H1 (cell line): ENCODE results near the gene DOCK9. TPM values are rescaled to one million over a fixed set of nuclear protein-coding genes. Genes with fewer than 3 reads are reported as not detected.

Source experiments
- CTCF ChIA-PET: fragments of 300-600 bp; sonication (Branson Sonifier 250); formaldehyde crosslinking; loops from one replicate; lab custom pipeline; 2021; ENCODE audit not compliant: partially characterized antibody; lab: Charles Lee
- POLR2A ChIA-PET: fragments of 300-600 bp; sonication (Branson Sonifier 250); formaldehyde crosslinking; loops from one replicate; lab custom pipeline; 2021; ENCODE audit warnings: inconsistent platforms; ENCODE audit not compliant: partially characterized antibody; lab: Charles Lee
- DNase-seq, 2 experiments: peaks; one replicate each; pipeline versions ENCODE4 v3.0.0 to v3.0.0-alpha.2; 2010 to 2022; ENCODE audit warnings: low spot score in 2 of 2, low read depth in 1 of 2, mixed read lengths in 1 of 2
- FAIRE-seq: peaks from 2 replicates; lab custom pipeline; 2011; peaks lifted over from hg19 to GRCh38; lab: Jason Lieb, UNC
- H2AFZ ChIP-seq: 2 replicates; pipeline ENCODE4 v1.8.1; 2012; ENCODE audit warnings: low read length, inconsistent platforms
- H2AK5ac ChIP-seq: 2 replicates; pipeline ENCODE4 v1.6.1; 2013; ENCODE audit warnings: low read depth, low read length
- H2BK120ac ChIP-seq: replicated peaks from 2 replicates; pipeline ENCODE3; 2013; ENCODE audit warnings: low read depth, low read length, inconsistent platforms
- H2BK12ac ChIP-seq: 2 replicates; pipeline ENCODE4 v1.6.1; 2013; ENCODE audit warnings: low read depth, low read length
- H2BK15ac ChIP-seq: 2 replicates; pipeline ENCODE4 v1.6.1; 2013; ENCODE audit warnings: low read length
- H2BK20ac ChIP-seq: 2 replicates; pipeline ENCODE4 v1.6.1; 2013; ENCODE audit warnings: low read length
- H2BK5ac ChIP-seq: 2 replicates; pipeline ENCODE4 v1.6.1; 2013; ENCODE audit warnings: low read depth, low read length
- H3K14ac ChIP-seq: 2 replicates; pipeline ENCODE4 v1.6.1; 2013; ENCODE audit warnings: inconsistent platforms; ENCODE audit not compliant: insufficient read length
- H3K18ac ChIP-seq: 2 replicates; pipeline ENCODE4 v1.6.1; 2013; ENCODE audit warnings: low read length; ENCODE audit errors: extremely low read depth
- H3K23ac ChIP-seq: 2 replicates; pipeline ENCODE4 v1.6.1; 2013; ENCODE audit warnings: inconsistent platforms; ENCODE audit not compliant: insufficient read length
- H3K23me2 ChIP-seq: 2 replicates; pipeline ENCODE4 v1.6.1; 2013; ENCODE audit warnings: low read depth, low read length
- H3K27ac ChIP-seq: 2 replicates; pipeline ENCODE4 v1.6.1; 2011; ENCODE audit warnings: low read depth, low read length, inconsistent platforms
- H3K27me3 ChIP-seq, 4 experiments: replicated peaks in 1 of 4; 1 replicate in 1 of 4; 2 replicates in 3 of 4; pipeline versions ENCODE4 v1.6.1 to v1.8.1; 2011 to 2013; ENCODE audit warnings: low read length in 3 of 4, mild to moderate bottlenecking in 3 of 4, inconsistent platforms in 2 of 4, mixed read lengths in 2 of 4, moderate library complexity in 1 of 4; ENCODE audit not compliant: control insufficient read depth in 3 of 4, insufficient read depth in 3 of 4; ENCODE audit errors: extremely low read depth in 1 of 4
- H3K36me3 ChIP-seq, 4 experiments: 2 replicates each; pipeline versions ENCODE4 v1.6.1 to v1.8.1; 2011 to 2013; ENCODE audit warnings: mild to moderate bottlenecking in 4 of 4, low read length in 3 of 4, moderate library complexity in 2 of 4, control low read depth in 1 of 4, inconsistent platforms in 1 of 4; ENCODE audit not compliant: insufficient read depth in 4 of 4, control insufficient read depth in 2 of 4
- H3K4ac ChIP-seq: replicated peaks from 2 replicates; pipeline ENCODE3; 2013; ENCODE audit warnings: low read length, low read depth, mixed read lengths, inconsistent platforms; ENCODE audit not compliant: insufficient read length
- H3K4me1 ChIP-seq, 4 experiments: replicated peaks in 1 of 4; 1 replicate in 1 of 4; 2 replicates in 3 of 4; pipeline versions ENCODE4 v1.6.1 to v1.8.1; 2011 to 2013; ENCODE audit warnings: low read length in 3 of 4, inconsistent platforms in 2 of 4, mixed read lengths in 1 of 4; ENCODE audit not compliant: insufficient read depth in 4 of 4, control insufficient read depth in 3 of 4
- H3K4me2 ChIP-seq, 2 experiments: 2 replicates each; pipeline versions ENCODE4 v1.6.1 to v1.8.1; 2011 to 2013; ENCODE audit warnings: low read depth in 2 of 2, low read length in 2 of 2, control low read depth in 1 of 2, inconsistent platforms in 1 of 2, mild to moderate bottlenecking in 1 of 2; ENCODE audit not compliant: insufficient read depth in 1 of 2
- H3K4me3 ChIP-seq, 4 experiments: fragments of 200-600, 300-600 bp in 1 of 4; sonication (generic), shearing (Covaris generic), sonication (Bioruptor Twin) in 1 of 4; 2 replicates each; pipeline versions ENCODE4 v1.5.1 to v1.8.1; 2011 to 2016; ENCODE audit warnings: low read length in 4 of 4, low read depth in 3 of 4, control low read depth in 2 of 4, inconsistent platforms in 2 of 4, mild to moderate bottlenecking in 2 of 4, mixed read lengths in 1 of 4, moderate library complexity in 1 of 4; ENCODE audit not compliant: insufficient read depth in 2 of 4; ENCODE audit errors: extremely low read depth in 1 of 4
- H3K56ac ChIP-seq: replicated peaks from 2 replicates; pipeline ENCODE3; 2013; ENCODE audit warnings: low read depth, mild to moderate bottlenecking, mixed read lengths, low read length, inconsistent platforms; ENCODE audit not compliant: insufficient read length
- H3K79me1 ChIP-seq: 2 replicates; pipeline ENCODE4 v1.6.1; 2013; ENCODE audit warnings: low read depth, low read length, control low read depth
- H3K79me2 ChIP-seq, 2 experiments: 2 replicates each; pipeline versions ENCODE4 v1.6.1 to v1.8.1; 2012 to 2013; ENCODE audit warnings: low read length in 2 of 2, mild to moderate bottlenecking in 2 of 2, inconsistent platforms in 1 of 2; ENCODE audit not compliant: insufficient read depth in 2 of 2, control insufficient read depth in 1 of 2
- H3K9ac ChIP-seq, 4 experiments: replicated peaks in 1 of 4; 1 replicate in 1 of 4; 2 replicates in 3 of 4; pipeline versions ENCODE4 v1.6.1 to v1.8.1; 2011 to 2013; ENCODE audit warnings: low read depth in 3 of 4, low read length in 3 of 4, control low read depth in 2 of 4, mild to moderate bottlenecking in 2 of 4, moderate library complexity in 2 of 4, inconsistent platforms in 1 of 4; ENCODE audit errors: extremely low read depth in 1 of 4
- H3K9me3 ChIP-seq, 2 experiments: 2 replicates each; pipeline versions ENCODE4 v1.6.1 to v1.8.1; 2012 to 2013; ENCODE audit warnings: mild to moderate bottlenecking in 2 of 2, moderate library complexity in 2 of 2, control low read depth in 1 of 2, inconsistent platforms in 1 of 2, low read depth in 1 of 2, low read length in 1 of 2, mixed read lengths in 1 of 2; ENCODE audit not compliant: insufficient read depth in 2 of 2
- H4K20me1 ChIP-seq, 2 experiments: replicated peaks in 1 of 2; 2 replicates each; pipeline versions ENCODE3 to v1.8.1; 2011 to 2013; ENCODE audit warnings: inconsistent platforms in 2 of 2, low read length in 2 of 2, mild to moderate bottlenecking in 1 of 2; ENCODE audit not compliant: insufficient read depth in 2 of 2, control insufficient read depth in 1 of 2
- H4K5ac ChIP-seq: 2 replicates; pipeline ENCODE4 v1.6.1; 2013; ENCODE audit warnings: low read length, low read depth, mixed read lengths, inconsistent platforms; ENCODE audit not compliant: insufficient read length
- H4K8ac ChIP-seq: 2 replicates; pipeline ENCODE4 v1.8.0; 2013; ENCODE audit warnings: mild to moderate bottlenecking, moderate library complexity, low read length, inconsistent platforms; ENCODE audit not compliant: insufficient read depth; ENCODE audit errors: extremely low read depth
- H4K91ac ChIP-seq: replicated peaks from 2 replicates; pipeline ENCODE3; 2013; ENCODE audit warnings: low read length, mixed read lengths, inconsistent platforms; ENCODE audit not compliant: insufficient read length
- KDM1A ChIP-seq: fragments of 200-600, 300-600 bp; sonication (generic); IDR thresholded peaks from 2 replicates; pipeline ENCODE4 v1.7.1; 2016; ENCODE audit warnings: mild to moderate bottlenecking, low read length, borderline replicate concordance
- WGBS, 2 experiments: shearing (Covaris generic) in 1 of 2; methylation state at CpG; one replicate each; pipeline versions ENCODE4 v1.1.6 to v1.1.7; 2013 to 2015; ENCODE audit warnings: low lambda C conversion rate in 2 of 2, mixed read lengths in 2 of 2, inconsistent platforms in 1 of 2, low coverage in 1 of 2, missing lambda C conversion rate in 1 of 2; ENCODE audit not compliant: insufficient replicate concordance in 2 of 2, insufficient coverage in 1 of 2, insufficient read length in 1 of 2; ENCODE audit errors: extremely low coverage in 1 of 2, missing lambda C conversion rate in 1 of 2; 5-methylcytosine and 5-hydroxymethylcytosine counted together
- polyA plus RNA-seq, 7 experiments: library from polyadenylated mRNA; depleted of rRNA in 3 of 7; stranded (reverse) in 5 of 7; unstranded in 2 of 7; fragments of >200 nt in 5 of 7; fragments of 200-250 nt in 2 of 7; gene quantifications; 1 replicate in 5 of 7; 2 replicates in 1 of 7; 4 replicates in 1 of 7; pipeline versions ENCODE4 v1.2.1 to v1.2.3, GENCODE V29; 2011 to 2013; ENCODE audit warnings: missing spikeins in 2 of 7, mixed read lengths in 2 of 7
- total RNA-seq: library from RNA; stranded (reverse); fragmentation: NEBNext Ultra II Directional; extraction: Animal tissue kit (Norgen Biotek cat#: 25700); gene quantifications from 2 replicates; pipeline ENCODE4 v1.2.1, GENCODE V29; 2021

Gene DOCK9
- total and polyA plus RNA-seq, 2 of the 8 experiments (the other 6 are each of a cell fraction or from before 2014, with no cell fraction given): 21.6 to 31.5 TPM

DNA sequence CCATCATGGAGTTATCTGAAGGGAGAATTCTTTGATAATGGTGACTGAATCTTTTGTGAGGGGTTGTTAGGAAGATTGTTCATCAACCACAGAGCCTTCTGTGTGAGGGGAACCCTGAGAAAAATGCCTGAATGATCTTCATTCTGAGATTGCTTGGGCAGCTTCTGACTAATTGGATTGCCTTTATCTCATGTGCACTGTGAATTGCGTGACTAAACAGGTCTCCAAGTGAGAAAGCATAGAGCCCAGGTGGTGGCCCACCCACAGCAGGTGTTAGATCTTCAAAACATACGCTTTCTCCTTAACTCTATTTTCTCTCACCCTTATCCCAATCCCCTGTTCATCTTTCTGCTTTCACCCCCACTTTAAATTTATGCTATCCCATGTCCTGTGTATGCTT lies 58.3 kb downstream of the DOCK9 start:
- CTCF ChIA-PET: interaction anchor here (1.2 to 2.2 kb wide), 3 partner anchors 40 to 109 kb away, joined by 3 to 6 read pairs (median 5); no protein-coding TSS in a partner anchor
- Histone ChIP-seq H2BK15ac (no peak overlapping the region), H3K79me2 (no peaks in the 10 kb centered on the region), H3K18ac (no peak overlapping the region), H3K9me3 (no peaks in the 10 kb centered on the region), H4K91ac (no peak overlapping the region), H2BK12ac (no peak overlapping the region), H4K5ac (no peak overlapping the region), H4K8ac (no peak overlapping the region), H3K9ac (no peak overlapping the region), H3K56ac (no peak overlapping the region), H3K4me3 (no peak overlapping the region), H3K14ac (no peak overlapping the region), H3K23me2 (no peaks in the 10 kb centered on the region), H3K4me2 (no peak overlapping the region), H2AK5ac (no peak overlapping the region), H2BK20ac (no peak overlapping the region), H3K27ac (no peak overlapping the region), H2BK5ac (no peak overlapping the region)
- POLR2A ChIA-PET: no interaction called here
- 87 to 100% methylated on average over 1 to 2 of the region's 2 CpGs for WGBS, 2 experiments
- no peak for TF ChIP-seq KDM1A
- TF ChIP-seq, all 59 proteins: peak for 0
- Histone ChIP-seq H3K79me1 (no peaks in the 10 kb centered on the region), H3K4ac (no peak overlapping the region), H2AFZ (no peak overlapping the region), H3K27me3 (no peaks in the 10 kb centered on the region), H3K23ac (no peak overlapping the region), H2BK120ac (no peak overlapping the region), H3K4me1 (peaks cover 0 to 5% (median 2%) of the 10 kb centered on the region in 4 experiments; a peak in 3 of 7 replicates), H3K36me3 (no peaks in the 10 kb centered on the region), H4K20me1 (no peaks in the 10 kb centered on the region)
- no peak for DNase-seq
- no peak for FAIRE-seq
